Endothelial cell of hepatic sinusoid (primary cell): ENCODE results near the gene BCAS3.
"Not testable (repeated sequence)": the region's sequence is repeated elsewhere in the genome, so short reads cannot be mapped to it uniquely, and the experiment has no call there.

ENCODE experiments used
- in situ Hi-C: cut with HindIII; loops from 2 replicates; pipeline ENCODE4 v1.10.0; 2017; ENCODE audit warnings: low sequenced_read_pairs

BCAS3 gene

DNA sequence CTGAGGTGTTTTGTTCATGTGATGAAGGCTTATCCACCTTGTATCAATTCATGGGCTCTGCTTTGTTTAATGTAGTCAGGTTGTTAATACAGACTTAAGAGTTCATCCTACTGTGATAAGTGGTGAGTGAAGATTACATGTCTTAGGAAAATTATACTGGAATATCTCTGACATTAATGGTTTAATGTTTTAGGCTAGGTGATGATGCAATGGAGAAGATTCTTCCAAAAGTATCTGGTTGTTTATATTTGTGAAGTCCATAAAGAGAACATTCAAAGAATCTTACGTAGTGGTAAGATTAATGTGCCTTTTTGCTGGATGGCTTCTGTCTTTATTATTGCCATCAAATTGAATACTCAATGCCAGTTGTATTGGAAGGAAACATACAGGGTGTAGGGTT lies 236.4 kb downstream of the BCAS3 start:
- in situ Hi-C loops, result no loop called here

DNA sequence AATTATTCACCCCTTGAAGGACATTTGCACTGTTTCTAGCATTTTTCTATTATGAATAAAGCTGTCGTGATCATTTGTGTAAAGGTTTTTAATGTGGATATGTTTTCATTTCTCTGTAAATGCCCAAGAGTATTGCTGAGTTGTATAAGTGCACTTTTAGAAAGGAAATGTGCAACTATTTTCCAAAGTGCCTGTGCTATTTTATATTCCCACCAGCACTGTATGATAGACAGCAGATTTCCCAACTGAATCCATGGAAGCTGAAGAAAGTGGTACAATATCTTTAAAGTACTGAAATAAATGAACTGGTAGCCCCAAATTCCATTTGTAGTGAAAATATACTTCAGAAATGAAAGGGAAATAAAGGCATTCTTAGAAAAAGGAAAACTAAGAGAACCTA lies 238.4 kb downstream of the BCAS3 start:
- in situ Hi-C loops, result no loop called here

- in situ Hi-C loops, result no loop called here
Measured at GRCh38 chr17:60920107-60920506, 242.5 kb downstream of the BCAS3 start.

DNA sequence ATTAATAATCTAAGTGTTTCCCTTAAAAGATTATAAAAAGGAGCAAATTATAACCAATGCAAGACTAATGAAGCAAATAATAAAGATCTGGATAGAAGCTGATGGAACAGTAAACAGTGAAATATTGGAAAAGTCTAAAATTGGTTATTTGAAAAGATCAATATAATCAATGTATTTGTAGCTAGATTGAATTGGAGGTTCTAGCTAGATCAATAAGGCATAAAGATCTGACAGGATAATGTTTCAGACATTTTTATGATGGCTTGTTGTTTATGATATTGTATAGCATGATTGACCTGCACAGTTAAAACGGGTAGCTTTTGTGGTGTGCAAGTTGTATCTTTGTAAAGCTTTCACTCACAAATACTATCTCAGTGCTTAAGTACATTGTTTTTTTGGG lies 245.3 kb downstream of the BCAS3 start:
- in situ Hi-C loops, result no loop called here

- in situ Hi-C loops, result no loop called here
Measured at GRCh38 chr17:60926466-60927183, 249.0 kb downstream of the BCAS3 start.

- in situ Hi-C loops, result no loop called here
Measured at GRCh38 chr17:60933739-60934138, 256.1 kb downstream of the BCAS3 start.

GRCh38 chr17:60934723-60935122 lies 257.1 kb downstream of the BCAS3 start:
- in situ Hi-C loops, result no loop called here

DNA sequence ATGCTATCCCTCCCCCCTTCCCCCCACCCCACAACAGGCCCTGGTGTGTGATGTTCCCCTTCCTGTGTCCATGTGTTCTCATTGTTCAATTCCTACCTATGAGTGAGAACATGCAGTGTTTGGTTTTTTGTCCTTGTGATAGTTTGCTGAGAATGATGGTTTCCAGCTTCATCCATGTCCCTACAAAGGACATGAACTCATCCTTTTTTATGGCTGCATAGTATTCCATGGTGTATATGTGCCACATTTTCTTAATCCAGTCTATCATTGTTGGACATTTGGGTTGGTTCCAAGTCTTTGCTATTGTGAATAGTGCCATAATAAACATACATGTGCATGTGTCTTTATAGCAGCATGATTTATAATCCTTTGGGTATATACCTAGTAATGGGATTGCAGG lies 258.3 kb downstream of the BCAS3 start:
- in situ Hi-C loops, result not testable (repeated sequence)

DNA sequence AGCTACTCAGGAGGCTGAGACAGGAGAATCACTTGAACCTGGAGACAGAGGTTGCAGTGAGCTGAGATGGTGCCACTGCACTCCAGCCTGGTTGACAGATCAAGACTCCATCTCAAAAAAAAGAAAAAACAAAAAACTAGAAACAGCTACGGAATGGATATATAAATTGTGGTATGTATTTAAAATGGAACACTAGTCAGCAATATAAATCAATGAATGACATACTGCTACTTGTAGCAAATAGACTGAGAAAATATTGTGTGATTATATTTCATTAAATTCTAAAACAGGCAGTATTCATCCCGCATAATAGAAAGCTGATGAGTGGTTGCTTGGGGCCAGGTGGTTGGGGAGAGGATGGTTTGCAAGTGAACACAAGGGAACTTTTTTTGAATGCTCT lies 261.7 kb downstream of the BCAS3 start:
- in situ Hi-C loops, result no loop called here

DNA sequence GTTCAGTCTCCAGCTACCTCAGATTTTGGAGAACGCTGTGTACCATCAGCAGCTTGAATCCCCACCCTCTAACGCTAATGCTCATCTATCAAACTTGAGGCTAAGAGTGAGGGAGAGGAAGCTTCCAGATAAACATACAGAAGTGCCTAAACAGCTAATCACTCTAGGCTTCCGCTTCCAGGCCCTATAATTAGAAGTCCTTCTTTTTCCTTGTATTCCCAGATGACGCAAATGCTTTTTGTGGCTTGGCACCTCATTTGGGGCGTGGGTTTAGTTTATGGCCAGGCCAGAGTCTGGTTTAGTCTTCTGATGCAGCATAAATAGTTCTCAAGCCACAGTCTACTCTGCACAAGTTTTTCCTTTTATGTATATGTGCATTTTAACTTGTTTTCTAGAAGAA lies 263.4 kb downstream of the BCAS3 start:
- in situ Hi-C loops, result no loop called here

DNA sequence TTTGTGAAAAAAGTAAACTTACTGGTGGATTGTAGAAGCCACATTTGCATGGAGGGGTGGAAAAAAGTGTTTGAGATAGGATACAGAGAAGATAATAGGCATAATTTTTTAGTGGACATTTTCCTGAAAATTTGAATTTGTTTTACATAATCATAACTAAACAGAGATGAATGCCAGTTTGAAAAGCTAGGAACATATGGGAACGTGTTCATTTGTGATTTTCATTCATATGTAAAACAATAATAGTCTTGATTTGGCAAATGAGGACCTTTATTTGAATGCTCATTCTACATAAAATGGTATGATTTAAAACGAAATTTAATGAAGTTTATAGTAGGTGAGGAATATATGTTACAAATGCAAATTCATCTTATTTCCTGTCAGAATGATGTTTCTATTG lies 263.9 kb downstream of the BCAS3 start:
- in situ Hi-C loops, result no loop called here

DNA sequence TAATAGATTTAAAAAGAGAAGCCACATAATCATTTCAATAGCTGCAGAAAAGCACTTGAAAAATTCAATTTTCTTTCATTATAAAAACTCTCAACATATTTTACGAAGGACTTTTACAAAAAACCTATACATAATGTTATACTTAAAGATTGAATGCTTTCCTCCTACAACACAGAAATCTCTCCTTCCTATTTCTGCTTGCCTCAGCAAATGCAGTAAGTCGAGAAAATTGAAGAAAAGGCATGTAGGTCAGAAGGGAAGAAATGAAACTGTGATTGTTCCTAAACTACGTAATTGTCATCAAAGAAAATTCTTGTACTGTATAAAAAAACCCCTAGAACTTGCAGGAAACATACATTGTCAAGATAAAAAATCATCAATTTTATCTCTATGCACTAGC lies 267.1 kb downstream of the BCAS3 start:
- in situ Hi-C loops, result no loop called here

GRCh38 chr17:60947100-60947499 lies 269.4 kb downstream of the BCAS3 start:
- in situ Hi-C loops, result no loop called here

DNA sequence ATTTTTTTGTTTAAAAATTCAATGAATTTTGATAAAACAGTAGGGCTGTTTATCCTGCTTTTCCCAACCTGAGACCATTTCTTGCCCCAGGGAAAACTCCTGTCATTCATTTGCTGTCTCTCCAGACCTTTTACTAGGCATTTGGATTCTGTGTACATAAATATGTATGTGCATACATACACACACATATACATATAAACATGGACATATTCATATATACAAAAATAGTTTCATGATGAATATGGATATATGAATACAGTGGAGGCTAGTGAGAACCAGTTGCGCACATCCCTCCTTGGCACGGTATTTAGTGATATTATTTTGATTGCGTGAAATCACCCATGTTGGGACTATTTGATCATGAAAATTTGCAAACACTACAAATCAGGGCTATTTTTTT lies 269.9 kb downstream of the BCAS3 start:
- in situ Hi-C loops, result no loop called here

DNA sequence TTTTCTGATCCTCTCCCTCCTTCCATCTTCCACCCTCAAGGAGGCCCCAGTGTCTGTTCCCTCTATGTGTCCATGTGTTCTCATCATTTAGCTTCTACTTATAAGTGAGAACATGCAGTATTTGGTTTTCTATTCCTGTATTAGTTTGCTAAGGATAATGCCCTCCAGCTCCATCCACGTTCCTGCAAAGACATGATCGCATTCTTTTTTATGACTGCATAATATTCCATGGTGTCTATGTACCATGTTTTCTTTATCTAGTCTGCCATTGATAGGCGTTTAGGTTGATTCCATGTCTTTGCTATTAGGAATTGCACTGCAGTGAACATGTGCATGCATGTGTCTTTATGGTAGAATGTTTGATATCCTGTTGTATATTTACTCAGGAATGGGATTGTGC lies 275.1 kb downstream of the BCAS3 start:
- in situ Hi-C loops, result no loop called here

GRCh38 chr17:60959011-60959410 lies 281.4 kb downstream of the BCAS3 start:
- in situ Hi-C loops, result no loop called here

DNA sequence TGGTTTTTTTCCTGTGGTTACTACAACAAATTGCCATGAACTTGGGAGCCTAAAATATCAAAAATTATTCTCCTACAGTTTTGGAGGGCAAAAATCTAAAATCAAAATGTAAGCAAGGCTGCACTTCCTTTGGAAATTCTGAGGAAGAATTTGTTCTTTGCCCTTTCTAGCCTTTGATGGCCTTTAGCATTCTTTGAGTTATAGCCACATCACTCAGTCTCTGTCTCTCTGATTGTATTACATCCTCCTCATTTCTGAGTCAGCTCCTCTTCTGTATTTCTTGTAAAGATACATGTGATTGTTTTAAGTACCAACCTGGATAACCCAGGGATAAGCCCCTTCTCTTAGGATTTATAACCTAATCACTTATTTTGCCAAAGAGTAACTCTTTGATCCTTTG lies 282.0 kb downstream of the BCAS3 start:
- in situ Hi-C loops, result no loop called here

GRCh38 chr17:60960398-60961065 lies 282.9 kb downstream of the BCAS3 start:
- in situ Hi-C loops, result no loop called here

DNA sequence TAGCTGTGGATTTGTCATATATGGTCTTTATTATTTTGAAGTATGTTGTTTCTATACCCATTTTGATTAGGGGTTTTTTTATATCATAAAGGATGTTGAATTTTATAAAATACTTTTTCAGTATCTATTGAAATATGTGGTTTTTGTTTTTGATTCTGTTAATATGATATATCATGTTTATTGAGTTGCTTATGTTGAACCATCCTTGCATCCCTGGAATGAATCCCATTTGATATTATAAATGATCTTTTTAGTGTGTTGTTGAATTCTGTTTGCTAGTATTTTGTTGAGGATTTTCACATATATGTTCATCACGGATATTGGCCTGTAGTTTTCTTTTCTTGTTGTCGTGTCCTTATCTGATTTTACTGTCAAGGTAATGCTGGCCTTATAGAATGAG lies 286.5 kb downstream of the BCAS3 start:
- in situ Hi-C loops, result no loop called here

DNA sequence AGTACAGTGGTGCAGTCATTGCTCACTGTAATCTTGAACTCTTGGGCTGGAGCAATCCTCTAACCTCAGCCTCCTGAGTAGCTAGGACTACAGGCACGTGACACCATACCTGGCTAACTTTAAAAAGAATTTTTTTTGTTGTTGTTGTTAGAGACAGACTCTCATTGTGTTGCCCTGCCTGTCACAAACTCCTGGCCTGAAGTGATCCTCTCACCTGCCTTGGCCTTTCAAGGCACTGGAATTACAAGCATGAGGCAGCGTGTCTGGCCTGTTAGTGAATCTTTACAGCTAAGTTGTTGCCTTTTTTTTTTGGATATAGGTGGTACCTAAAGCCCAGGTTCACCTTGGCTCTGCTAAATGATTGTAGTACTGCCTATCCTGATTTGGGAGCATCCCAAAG lies 290.6 kb downstream of the BCAS3 start:
- in situ Hi-C loops, result no loop called here

GRCh38 chr17:60969500-60970037 lies 291.9 kb downstream of the BCAS3 start:
- in situ Hi-C loops, result no loop called here

- in situ Hi-C loops, result no loop called here
Measured at GRCh38 chr17:60970741-60971140, 293.1 kb downstream of the BCAS3 start.
